Stomach (tissue), 4 donors: ENCODE data around the gene KCNMB4.

Experiments used
- EP300 ChIP-seq: sonication (generic); formaldehyde crosslinking; IDR thresholded peaks from one replicate; pipeline ENCODE4 v1.6.1; 2017; ENCODE audit warnings: antibody characterized with exemption
- POLR2AphosphoS5 ChIP-seq, 3 donors: sonication (generic); formaldehyde crosslinking; IDR thresholded peaks; one replicate each; pipeline ENCODE4 v1.6.1; 2016; ENCODE audit warnings: antibody characterized with exemption in 3 of 3
- TF ChIP-seq, protein P1 (sequence below), 7 experiments: fragments of 450-650 bp in 4 of 7; fragments of 200-600 bp in 3 of 7; sonication (generic) in 3 of 7; IDR thresholded peaks; one replicate each; pipeline ENCODE4 v1.5.1; 2016 to 2019; ENCODE audit warnings: antibody characterized with exemption in 7 of 7, control low read depth in 2 of 7, mild to moderate bottlenecking in 1 of 7

DNA sequence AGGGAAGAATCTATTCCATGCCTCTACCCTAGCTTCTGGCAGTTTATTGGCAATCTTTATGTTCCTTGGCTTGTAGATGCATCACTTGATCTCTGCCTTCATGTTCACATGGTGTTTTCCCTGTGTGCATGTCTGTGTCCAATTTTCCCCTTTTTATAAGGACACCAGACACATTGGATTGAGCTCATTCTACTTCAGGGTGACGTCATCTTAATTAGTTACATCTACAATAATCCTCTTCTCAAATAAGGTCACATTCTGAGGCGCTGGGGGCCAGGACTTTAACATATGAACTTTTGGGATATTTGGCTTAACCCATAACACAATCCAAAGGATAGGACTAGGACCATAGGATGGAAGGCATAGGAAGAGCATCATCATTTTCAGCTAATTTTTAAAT is 101.4 kb downstream of the KCNMB4 start:
- TF ChIP-seq EP300: no peak
- TF ChIP-seq, protein P1, sequence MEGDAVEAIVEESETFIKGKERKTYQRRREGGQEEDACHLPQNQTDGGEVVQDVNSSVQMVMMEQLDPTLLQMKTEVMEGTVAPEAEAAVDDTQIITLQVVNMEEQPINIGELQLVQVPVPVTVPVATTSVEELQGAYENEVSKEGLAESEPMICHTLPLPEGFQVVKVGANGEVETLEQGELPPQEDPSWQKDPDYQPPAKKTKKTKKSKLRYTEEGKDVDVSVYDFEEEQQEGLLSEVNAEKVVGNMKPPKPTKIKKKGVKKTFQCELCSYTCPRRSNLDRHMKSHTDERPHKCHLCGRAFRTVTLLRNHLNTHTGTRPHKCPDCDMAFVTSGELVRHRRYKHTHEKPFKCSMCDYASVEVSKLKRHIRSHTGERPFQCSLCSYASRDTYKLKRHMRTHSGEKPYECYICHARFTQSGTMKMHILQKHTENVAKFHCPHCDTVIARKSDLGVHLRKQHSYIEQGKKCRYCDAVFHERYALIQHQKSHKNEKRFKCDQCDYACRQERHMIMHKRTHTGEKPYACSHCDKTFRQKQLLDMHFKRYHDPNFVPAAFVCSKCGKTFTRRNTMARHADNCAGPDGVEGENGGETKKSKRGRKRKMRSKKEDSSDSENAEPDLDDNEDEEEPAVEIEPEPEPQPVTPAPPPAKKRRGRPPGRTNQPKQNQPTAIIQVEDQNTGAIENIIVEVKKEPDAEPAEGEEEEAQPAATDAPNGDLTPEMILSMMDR (IDR thresholded peaks at IDR 0.05): no peak
- TF ChIP-seq POLR2AphosphoS5 (IDR thresholded peaks at IDR 0.05): no peak
